LHCN-M2 (cell line): Measurements from ENCODE around the gene DMPK. TPM values are rescaled to one million over a fixed set of nuclear protein-coding genes. Genes with fewer than 3 reads are reported as not detected.
"Not testable (repeated sequence)": the region's sequence is repeated elsewhere in the genome, so short reads cannot be mapped to it uniquely, and the experiment has no call there.

Experiments used
- DNase-seq: peaks from one replicate; pipeline ENCODE4 v3.0.0-alpha.2; 2012; ENCODE audit warnings: low read depth
- total RNA-seq: library from RNA; depleted of rRNA; stranded (reverse); fragments of >200 nt; gene quantifications from 2 replicates; pipeline ENCODE4 v1.2.3, GENCODE V29; 2014; rRNA removed

DMPK gene
- total RNA-seq, 1 experiment from 2014 or later: 121 TPM

DNA sequence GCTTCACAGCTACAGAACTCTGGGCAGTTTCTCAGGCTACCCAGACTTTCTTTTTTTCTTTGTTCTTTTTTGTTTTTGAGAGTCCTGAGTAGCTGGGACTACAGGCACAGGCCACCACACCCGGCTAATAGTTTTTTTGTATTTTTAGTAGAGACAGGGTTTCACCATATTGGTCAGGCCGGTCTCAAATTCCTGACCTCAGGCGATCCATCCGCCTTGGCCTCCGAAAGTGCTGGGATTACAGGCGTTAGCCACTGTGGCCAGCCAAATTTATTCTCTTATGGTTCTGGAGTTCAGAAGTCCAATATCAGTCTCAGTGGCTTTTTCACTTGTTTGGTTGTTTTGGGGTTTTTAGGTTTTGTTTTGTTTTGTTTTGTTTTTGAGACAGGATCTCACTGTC lies 36.7 kb downstream of the DMPK start:
- no peak for DNase-seq

DNA sequence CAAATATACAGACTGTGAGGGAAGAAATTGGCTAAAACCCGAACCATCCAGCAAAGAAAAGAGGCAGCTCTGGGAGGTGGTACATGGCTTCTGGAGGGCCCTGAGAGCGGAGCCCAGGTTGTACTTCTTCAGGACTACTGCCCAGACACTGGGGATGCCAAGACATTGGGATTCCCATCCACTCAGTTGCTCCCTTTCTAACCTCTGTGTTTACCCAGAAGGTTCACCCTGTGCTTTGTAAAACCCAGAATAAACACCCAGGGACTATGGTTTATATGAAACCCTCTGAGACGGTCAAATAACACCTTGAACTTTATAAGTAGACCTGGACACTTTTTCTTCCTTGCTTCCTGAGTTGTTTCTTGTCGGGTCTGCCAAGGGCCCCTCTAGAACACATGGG lies 39.3 kb downstream of the DMPK start:
- DNase-seq: no peak

DNA sequence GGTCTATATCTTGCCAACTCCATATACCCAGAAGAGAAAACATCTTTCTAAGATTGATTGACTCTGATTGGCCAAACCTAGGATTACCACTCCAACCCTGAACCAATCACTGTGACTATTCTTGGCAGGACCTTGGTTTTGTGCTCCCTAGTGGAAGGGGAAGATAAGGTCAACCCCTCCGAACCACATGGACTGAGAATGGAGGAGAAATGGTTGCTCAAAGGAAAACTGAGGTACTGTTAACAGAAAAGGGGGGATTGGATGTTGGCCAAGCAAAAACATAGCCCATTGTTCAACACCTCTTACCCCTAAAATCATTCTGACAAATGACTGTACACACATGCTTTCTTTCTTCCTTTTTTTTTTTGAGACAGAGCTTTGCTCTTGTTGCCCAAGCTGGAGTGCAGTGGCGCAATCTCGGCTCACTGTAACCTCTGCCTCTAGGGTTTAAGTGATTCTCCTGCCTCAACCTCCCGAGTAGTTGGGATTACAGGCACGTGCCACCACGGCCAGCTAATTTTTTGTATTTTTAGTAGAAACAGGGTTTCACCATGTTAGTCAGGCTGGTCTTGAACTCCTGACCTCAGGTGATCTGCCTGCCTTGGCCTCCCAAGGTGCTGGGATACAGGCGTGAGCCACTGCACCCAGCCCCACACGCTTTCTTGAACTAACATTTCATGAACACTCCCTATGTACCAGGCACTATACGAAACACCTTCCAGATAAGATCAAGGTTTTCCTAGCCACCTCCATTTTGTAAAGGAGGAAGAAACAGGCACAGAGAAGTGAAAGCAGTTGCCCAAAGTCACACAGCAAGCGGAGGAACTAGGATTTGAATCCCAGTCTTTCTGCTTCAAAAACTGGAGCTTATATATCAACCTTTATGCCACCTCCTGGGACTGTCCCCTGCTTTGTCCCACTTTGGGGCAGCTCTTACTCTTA lies 42.5 kb downstream of the DMPK start:
- peak; percentile 32 for DNase-seq

DNA sequence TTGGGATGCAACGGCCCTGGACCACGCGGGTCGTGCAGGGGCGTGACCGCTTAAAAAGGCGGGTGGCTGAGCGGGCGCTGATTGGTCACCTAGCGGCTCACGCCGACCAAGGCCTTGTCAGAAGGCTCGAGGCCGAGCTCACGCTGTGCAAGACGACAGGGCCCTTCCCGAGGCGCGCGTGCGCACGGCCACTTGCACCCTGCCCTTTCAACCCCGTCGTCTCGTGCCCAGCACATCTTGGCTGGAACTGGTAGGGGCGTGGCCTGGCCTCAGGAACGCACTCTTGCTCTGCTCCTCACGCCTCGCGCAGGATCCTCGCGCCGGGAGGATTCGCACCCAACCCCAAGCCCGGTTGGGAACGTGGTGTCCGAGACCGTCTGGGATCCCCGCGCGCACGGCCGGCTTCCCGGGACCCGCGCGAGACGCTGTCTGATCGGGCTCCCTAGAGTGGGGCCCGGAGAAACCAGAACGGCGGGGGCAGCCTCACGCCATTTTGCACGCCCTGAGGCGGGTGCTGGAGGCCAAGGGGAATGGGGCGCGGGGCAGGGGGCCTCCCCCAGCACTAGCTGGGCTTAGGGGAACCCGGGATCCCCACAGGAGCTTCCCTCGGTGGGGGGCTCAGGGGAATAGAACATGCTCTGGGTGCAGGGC lies 49.0 kb downstream of the DMPK start, which contains the start of gene MEIOSIN:
TSS of gene MEIOSIN (plus strand) at position 280 of the 651 bp plus-strand sequence. CDS start 1,938 bp downstream, outside the sequence.
- no peak for DNase-seq

DNA sequence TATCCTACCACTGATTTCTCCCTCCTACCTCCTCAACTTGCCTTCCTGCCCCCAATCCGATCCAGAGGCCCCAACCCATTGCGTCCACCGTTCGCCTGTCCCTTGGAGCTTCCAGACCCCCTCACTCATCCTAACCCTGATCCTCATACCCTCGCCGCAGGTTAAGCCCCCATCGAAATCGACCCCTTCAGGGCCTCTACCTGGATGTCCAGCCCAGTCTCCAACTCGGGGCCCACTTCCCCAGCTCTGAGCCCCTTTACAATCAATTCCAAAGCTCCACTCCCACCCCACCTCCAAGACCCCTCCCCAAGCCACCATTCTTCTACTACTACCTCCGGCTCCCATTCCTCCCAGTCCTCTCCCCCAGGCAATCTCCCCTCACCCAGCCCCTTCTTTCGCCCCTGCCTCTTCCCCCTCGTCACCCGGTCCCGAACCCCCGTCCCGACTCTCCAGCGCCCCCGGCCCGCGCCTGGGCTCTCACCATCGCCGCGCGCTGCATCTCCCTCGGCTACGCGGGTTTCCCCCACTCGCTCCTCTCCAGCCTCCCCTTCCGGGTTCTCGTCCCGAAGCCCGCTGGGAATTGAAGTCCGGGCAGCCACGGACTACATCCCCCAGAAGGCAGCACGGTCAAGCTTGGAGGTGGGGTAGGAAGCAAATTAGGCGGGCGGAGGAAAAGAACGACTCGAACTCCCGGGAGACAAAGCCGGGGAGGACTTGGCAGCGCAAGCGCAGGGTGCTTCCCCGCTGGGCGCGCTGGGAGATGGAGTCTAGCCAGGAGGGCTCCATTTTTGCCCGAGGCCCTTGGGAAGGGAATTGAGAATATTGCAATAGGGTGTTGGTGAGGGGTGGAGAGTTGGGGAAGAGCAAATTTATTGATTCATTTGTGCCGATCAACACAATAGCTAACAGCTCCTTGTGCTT lies 51.7 kb downstream of the DMPK start, which contains the start of gene FBXO46:
TSS of gene FBXO46 (minus strand) at position 529 of the 921 bp plus-strand sequence. CDS start 17,401 bp downstream, outside the sequence.
- peak; percentile 99 for DNase-seq

DNA sequence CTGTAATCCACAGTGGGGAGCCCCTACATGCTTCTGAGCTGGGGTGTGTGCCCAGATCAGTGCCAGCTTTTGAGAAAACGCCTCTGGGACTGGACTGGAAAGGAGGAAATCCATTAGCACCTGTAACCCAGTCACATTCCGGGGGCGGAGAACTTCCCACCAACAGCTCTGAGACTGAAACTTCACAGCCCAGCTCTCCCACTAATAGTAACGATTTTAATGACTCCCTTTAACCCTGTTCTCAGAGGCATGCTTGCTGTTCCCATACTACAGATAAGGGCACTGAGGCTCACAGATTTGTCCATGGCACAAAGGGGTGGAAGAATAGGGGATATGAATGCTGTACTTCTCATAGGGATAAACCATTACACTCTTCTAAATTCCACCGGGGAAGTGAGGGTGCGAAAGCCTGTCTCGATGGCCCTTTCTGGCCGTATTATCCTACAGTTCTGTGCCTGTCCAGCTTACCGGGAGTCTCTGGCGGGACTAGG lies 52.4 kb downstream of the DMPK start:
- no peak for DNase-seq

DNA sequence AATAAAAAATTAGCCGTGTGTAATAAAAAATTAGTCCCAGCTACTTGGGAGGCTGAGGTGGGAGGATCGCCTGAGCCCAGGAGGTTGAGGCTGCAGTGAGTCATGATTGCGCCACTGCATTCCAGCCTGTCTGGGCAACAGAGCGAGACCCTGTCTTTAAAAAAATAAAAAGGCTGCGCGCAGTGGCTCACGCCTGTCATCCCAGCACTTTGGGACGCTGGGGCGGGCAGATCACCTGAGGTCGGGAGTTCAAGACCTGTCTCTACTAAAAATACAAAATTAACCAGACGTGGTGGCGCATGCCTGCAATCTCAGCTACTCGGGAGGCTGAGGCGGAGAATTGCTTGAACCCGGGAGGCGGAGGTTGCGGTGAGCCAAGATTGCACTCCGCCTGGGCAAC lies 53.6 kb downstream of the DMPK start:
- not testable (repeated sequence) for DNase-seq

DNA sequence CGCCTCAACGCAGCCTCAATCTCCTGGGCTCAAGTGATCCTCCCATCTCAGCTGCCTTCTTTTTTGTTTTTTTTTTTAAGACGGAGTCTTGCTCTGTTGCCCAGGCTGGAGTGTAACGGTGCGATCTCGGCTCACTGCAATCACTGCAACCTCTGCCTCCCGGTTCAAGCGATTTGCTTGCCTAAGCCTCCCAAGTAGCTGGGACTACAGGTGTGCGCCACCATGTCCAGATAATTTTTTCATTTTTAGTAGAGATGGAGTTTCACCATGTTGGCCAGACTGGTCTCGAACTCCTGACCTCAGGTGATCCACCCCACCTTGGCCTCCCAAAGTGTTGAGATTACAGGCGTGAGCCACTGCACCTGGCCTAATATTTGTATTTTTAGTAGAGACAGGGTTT lies 62.2 kb downstream of the DMPK start:
- DNase-seq: not testable (repeated sequence)

Other genes with a start within 250 kb of the DMPK start
- gene OPA3, start 197.7 kb downstream of the DMPK start, total RNA-seq: 13.7 and 18.2 TPM in 2 replicates
- gene GPR4, start 180.3 kb downstream of the DMPK start, total RNA-seq: not detected in 2 replicates
- gene EML2, start 143.1 kb downstream of the DMPK start, total RNA-seq: 17.8 and 20.1 TPM in 2 replicates
- not detected in 2 replicates for gene GIPR, start 114.3 kb downstream of the DMPK start, total RNA-seq
- 208 and 273 TPM in 2 replicates for gene SNRPD2, start 90.5 kb downstream of the DMPK start, total RNA-seq
- gene QPCTL, start 89.8 kb downstream of the DMPK start, total RNA-seq: 12.8 and 16.6 TPM in 2 replicates
- gene FBXO46, start 51.6 kb downstream of the DMPK start, total RNA-seq: 8.4 and 11.5 TPM in 2 replicates
- not detected in 2 replicates for gene MEIOSIN, start 49.1 kb downstream of the DMPK start, total RNA-seq
- 7.9 and 8.7 TPM in 2 replicates for gene SIX5, start 13.2 kb downstream of the DMPK start, total RNA-seq
- gene DMWD, start 10.4 kb upstream of the DMPK start, total RNA-seq: 34.0 and 36.4 TPM in 2 replicates
- gene RSPH6A, start 32.8 kb upstream of the DMPK start, total RNA-seq: 0.11 TPM in 1 of 2 replicates, not detected in the other
- gene SYMPK, start 80.7 kb upstream of the DMPK start, total RNA-seq: 35.9 and 45.6 TPM in 2 replicates
- gene FOXA3, start 81.8 kb upstream of the DMPK start, total RNA-seq: not detected in 2 replicates
- 40.1 and 42.8 TPM in 2 replicates for gene IRF2BP1, start 103.7 kb upstream of the DMPK start, total RNA-seq
- 3.2 and 3.5 TPM in 2 replicates for gene MYPOP, start 120.1 kb upstream of the DMPK start, total RNA-seq
- not detected in 2 replicates for gene NANOS2, start 132.3 kb upstream of the DMPK start, total RNA-seq
- not detected in 2 replicates for gene NOVA2, start 191.4 kb upstream of the DMPK start, total RNA-seq
- 9.4 and 13.2 TPM in 2 replicates for gene CCDC61, start 213.0 kb upstream of the DMPK start, total RNA-seq
- gene PGLYRP1, start 240.6 kb upstream of the DMPK start, total RNA-seq: not detected in 2 replicates